A549 (cell line): ENCODE measurements around the gene RPL5. TPM values are rescaled to one million over a fixed set of nuclear protein-coding genes. Genes with fewer than 3 reads are reported as not detected.

Experiments used
- ATAC-seq, 2 experiments: fragments of 200-7000 bp in 1 of 2; fragments of >200 bp in 1 of 2; cut with Nextera tagmentation in 1 of 2; cut with Tn5 transposase in 1 of 2; 3 replicates each; pipeline versions ENCODE4 v1.8.0 to v1.9.1; 2018 to 2020; ENCODE audit warnings: mild to moderate bottlenecking in 1 of 2, moderate library complexity in 1 of 2
- CTCF ChIA-PET: fragments of 300-600 bp; sonication (Branson Sonifier 250); formaldehyde crosslinking; extraction: SDS; loops from one replicate; lab custom pipeline; 2021; ENCODE audit warnings: antibody characterized with exemption, inconsistent platforms; lab: Yijun Ruan, JAX
- POLR2A ChIA-PET: fragments of 350-600 bp; formaldehyde crosslinking; extraction: SDS; loops from one replicate; lab custom pipeline; 2021; ENCODE audit warnings: antibody characterized with exemption, inconsistent platforms; lab: Yijun Ruan, JAX
- DNase-seq, 2 experiments: peaks; one replicate each; pipeline versions ENCODE4 v3.0.0 to v3.0.0-alpha.2; 2011 to 2016; ENCODE audit warnings: low read depth in 1 of 2, low spot score in 1 of 2
- FAIRE-seq: peaks from 2 replicates; lab custom pipeline; 2011; peaks lifted over from hg19 to GRCh38; lab: Jason Lieb, UNC
- H3K27ac ChIP-seq, 2 experiments: fragments of >200 bp; sonication (Bioruptor Twin); formaldehyde crosslinking; 3 replicates each; pipeline ENCODE4 v1.5.1; 2016 to 2017
- H3K4me1 ChIP-seq: fragments of >200 bp; sonication (Bioruptor Twin); formaldehyde crosslinking; 3 replicates; pipeline ENCODE4 v1.6.1; 2016
- H3K4me2 ChIP-seq: fragments of >200 bp; sonication (Bioruptor Twin); formaldehyde crosslinking; 3 replicates; pipeline ENCODE4 v1.6.1; 2016
- H3K4me3 ChIP-seq: fragments of >200 bp; sonication (Bioruptor Twin); formaldehyde crosslinking; 3 replicates; pipeline ENCODE4 v1.5.1; 2016
- H3K9me3 ChIP-seq: fragments of >200 bp; sonication (Bioruptor Twin); formaldehyde crosslinking; 3 replicates; pipeline ENCODE4 v1.6.1; 2016
- CBX2 ChIP-seq: fragments of 200-600 bp; sonication (generic); IDR thresholded peaks from 2 replicates; pipeline ENCODE4 v1.6.1; 2016; ENCODE audit warnings: low read depth, mild to moderate bottlenecking, borderline replicate concordance
- CEBPB ChIP-seq, 2 experiments: fragments of >200 bp in 1 of 2; sonication (Bioruptor Twin) in 1 of 2; formaldehyde crosslinking in 1 of 2; IDR thresholded peaks; 2 replicates each; pipeline ENCODE4 v1.6.1; 2012 to 2016
- FOSB ChIP-seq: fragments of 250-450 bp; sonication (Bioruptor Pico); IDR thresholded peaks from 2 replicates; pipeline ENCODE4 v1.5.0; 2020; ENCODE audit warnings: mild to moderate bottlenecking, moderate library complexity
- FOSL2 ChIP-seq, 2 experiments: fragments of 450-650 bp in 1 of 2; fragments of >200 bp in 1 of 2; sonication (Bioruptor Twin) in 1 of 2; formaldehyde crosslinking; IDR thresholded peaks; 2 replicates each; pipeline versions ENCODE4 v1.5.0 to v1.6.1; 2016 to 2020; ENCODE audit warnings: mild to moderate bottlenecking in 1 of 2, moderate library complexity in 1 of 2
- HDAC2 ChIP-seq: fragments of 200-600 bp; sonication (generic); IDR thresholded peaks from 2 replicates; pipeline ENCODE4 v1.6.1; 2016
- HEYL ChIP-seq: fragments of 250-450 bp; sonication (Bioruptor Pico); IDR thresholded peaks from 2 replicates; pipeline ENCODE4 v1.8.0; 2021; ENCODE audit warnings: mild to moderate bottlenecking, moderate library complexity
- HOXB5 ChIP-seq: fragments of 250-450 bp; sonication (Bioruptor Pico); IDR thresholded peaks from 2 replicates; pipeline ENCODE4 v1.5.0; 2020; ENCODE audit warnings: mild to moderate bottlenecking, moderate library complexity
- JUNB ChIP-seq: fragments of >200 bp; sonication (Bioruptor Twin); formaldehyde crosslinking; IDR thresholded peaks from 2 replicates; pipeline ENCODE4 v1.6.1; 2016
- KDM1A ChIP-seq: fragments of 200-600 bp; sonication (generic); IDR thresholded peaks from 2 replicates; pipeline ENCODE4 v1.6.1; 2016; ENCODE audit warnings: low read depth, mild to moderate bottlenecking
- KDM5A ChIP-seq: fragments of 200-600 bp; sonication (generic); IDR thresholded peaks from 2 replicates; pipeline ENCODE4 v1.6.1; 2016; ENCODE audit warnings: antibody characterized with exemption, mild to moderate bottlenecking
- MAFK ChIP-seq: fragments of 450-650 bp; IDR thresholded peaks from 2 replicates; pipeline ENCODE4 v1.6.1; 2014; ENCODE audit not compliant: partially characterized antibody
- MAZ ChIP-seq: fragments of 150-350 bp; IDR thresholded peaks from 2 replicates; pipeline ENCODE4 v1.6.1; 2014; ENCODE audit warnings: antibody characterized with exemption, low read depth, low read length, borderline replicate concordance
- NFE2L2 ChIP-seq: fragments of 150-350 bp; conservative IDR thresholded peaks from 2 replicates; pipeline ENCODE4 v1.6.1; 2014; ENCODE audit warnings: low read length
- NPAS2 ChIP-seq: fragments of 250-450 bp; sonication (Bioruptor Pico); IDR thresholded peaks from 2 replicates; pipeline ENCODE4 v1.8.0; 2022; ENCODE audit warnings: mild to moderate bottlenecking, moderate library complexity, borderline replicate concordance
- NR3C1 ChIP-seq: fragments of >200 bp; sonication (Bioruptor Twin); formaldehyde crosslinking; IDR thresholded peaks from 3 replicates; pipeline ENCODE4 v1.6.1; 2017
- POLR2A ChIP-seq: IDR thresholded peaks from 2 replicates; pipeline ENCODE4 v1.6.1; 2012; ENCODE audit warnings: mild to moderate bottlenecking, low read length
- POLR2AphosphoS2 ChIP-seq: conservative IDR thresholded peaks from 2 replicates; pipeline ENCODE4 v1.6.1; 2012; ENCODE audit warnings: low read length, improper control_type of control experiment, inconsistent platforms
- RARB ChIP-seq: fragments of 250-450 bp; sonication (Bioruptor Pico); IDR thresholded peaks from 2 replicates; pipeline ENCODE4 v1.8.0; 2021; ENCODE audit warnings: mild to moderate bottlenecking, moderate library complexity
- RCOR1 ChIP-seq: fragments of 150-350 bp; IDR thresholded peaks from 2 replicates; pipeline ENCODE4 v1.6.1; 2014; ENCODE audit warnings: antibody characterized with exemption, low read length, low read depth
- RFX5 ChIP-seq: fragments of 450-650 bp; IDR thresholded peaks from 2 replicates; pipeline ENCODE4 v1.7.1; 2014; ENCODE audit warnings: antibody characterized with exemption, mild to moderate bottlenecking, moderate library complexity
- RNF2 ChIP-seq: fragments of 200-600 bp; sonication (generic); IDR thresholded peaks from 2 replicates; pipeline ENCODE4 v1.6.1; 2016; ENCODE audit warnings: low read depth, mild to moderate bottlenecking, antibody characterized with exemption, moderate library complexity, borderline replicate concordance
- SMC3 ChIP-seq: fragments of >200 bp; sonication (Bioruptor Twin); formaldehyde crosslinking; IDR thresholded peaks from 3 replicates; pipeline ENCODE4 v1.6.1; 2018; ENCODE audit warnings: inconsistent platforms
- SREBF2 ChIP-seq: fragments of 450-650 bp; IDR thresholded peaks from 2 replicates; pipeline ENCODE4 v1.6.1; 2014; ENCODE audit warnings: mild to moderate bottlenecking, moderate library complexity
- TFCP2L1 ChIP-seq: fragments of 250-450 bp; sonication (Bioruptor Pico); IDR thresholded peaks from 2 replicates; pipeline ENCODE4 v1.5.0; 2021; ENCODE audit warnings: mild to moderate bottlenecking
- ZC3H11A ChIP-seq: fragments of 450-650 bp; IDR thresholded peaks from 2 replicates; pipeline ENCODE4 v1.6.1; 2014; ENCODE audit warnings: antibody characterized with exemption, mild to moderate bottlenecking
- WGBS: methylation state at CpG from one replicate; pipeline ENCODE4 v1.1.6; 2017; ENCODE audit errors: missing lambda C conversion rate; 5-methylcytosine and 5-hydroxymethylcytosine counted together
- polyA plus RNA-seq, 4 experiments: library from polyadenylated mRNA; depleted of rRNA in 3 of 4; stranded (reverse); fragments of >200 nt; fragmentation: RNase III in 1 of 4; extraction: RNeasy Plus Mini Kit Qiagen cat#74134 plus additional on column Dnase treatment in 1 of 4; gene quantifications; 2 replicates in 3 of 4; 3 replicates in 1 of 4; pipeline ENCODE4 v1.2.3, GENCODE V29; 2011 to 2017
- TF ChIP-seq, protein P1 (sequence below): IDR thresholded peaks from 2 replicates; pipeline ENCODE4 v1.6.1; 2012
- TF ChIP-seq, protein P2 (sequence below): fragments of 250-450 bp; sonication (Bioruptor Pico); IDR thresholded peaks from 2 replicates; pipeline ENCODE4 v1.5.0; 2020; ENCODE audit warnings: low read depth, mild to moderate bottlenecking, moderate library complexity
- TF ChIP-seq, protein P3 (sequence below): fragments of 450-650 bp; IDR thresholded peaks from 2 replicates; pipeline ENCODE4 v1.6.1; 2014; ENCODE audit warnings: antibody characterized with exemption
- TF ChIP-seq, protein P4 (sequence below): fragments of 150-350 bp; IDR thresholded peaks from 2 replicates; pipeline ENCODE4 v1.6.1; 2014; ENCODE audit warnings: low read depth, mild to moderate bottlenecking, low read length
- TF ChIP-seq, protein P5 (sequence below): IDR thresholded peaks from 2 replicates; pipeline ENCODE4 v1.6.1; 2012
- TF ChIP-seq, protein P6 (sequence below): fragments of >200 bp; sonication (Bioruptor Twin); formaldehyde crosslinking; IDR thresholded peaks from 3 replicates; pipeline ENCODE4 v1.6.1; 2016

Gene RPL5
- polyA plus RNA-seq, 2 of the 4 experiments (the other 2 are of a cell fraction): 1,222 to 2,015 TPM

DNA sequence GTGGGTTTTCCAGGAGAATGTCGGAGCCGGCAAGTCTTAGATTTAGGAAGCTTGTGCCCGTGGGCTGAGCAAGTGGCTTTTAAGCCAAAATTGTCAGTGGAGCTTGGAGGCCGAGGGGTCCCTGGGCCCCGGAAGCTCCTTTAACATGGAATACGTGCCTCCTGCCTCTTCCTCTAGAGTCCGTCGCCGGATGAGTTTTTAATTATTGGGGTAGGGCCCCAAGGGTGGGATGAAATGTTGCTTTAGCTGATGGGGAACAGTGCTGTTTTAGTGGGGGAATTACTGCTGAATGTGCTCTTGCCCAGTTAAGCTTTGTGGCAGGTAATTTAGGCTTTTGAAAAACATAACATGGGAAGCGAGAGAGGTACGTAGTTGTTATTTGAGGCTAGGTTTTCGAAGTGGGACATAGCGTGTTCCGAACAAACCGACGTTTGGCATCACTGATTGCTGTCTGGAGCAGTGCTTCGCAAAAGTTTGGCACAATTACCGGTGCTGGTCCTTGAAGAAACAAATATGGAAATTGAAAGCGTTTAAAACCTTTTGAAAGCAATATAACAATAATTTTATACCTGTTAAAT, 786 bp downstream of the RPL5 start:
- Histone ChIP-seq H3K4me2 (peak overlapping the region; percentile 97), H3K4me1 (peaks cover 35% of the 10 kb centered on the region), H3K27ac (peak overlapping the region; percentile 94 to 98), H3K9me3 (no peaks in the 10 kb centered on the region), H3K4me3 (peak overlapping the region; percentile 96)
- TF ChIP-seq JUNB (no peak), RFX5 (no peak), RNF2 (no peak), SREBF2 (no peak), FOSL2 (IDR thresholded peaks at IDR 0.05) (no peak), FOSL2 (CRISPR knock-in tag; IDR thresholded peaks at IDR 0.05) (no peak), RARB (CRISPR knock-in tag) (no peak; the same call in 1 of the 2 replicates), ZC3H11A (no peak), CEBPB (IDR thresholded peaks at IDR 0.05) (no peak), MAFK (no peak), MAZ (no peak), RCOR1 (no peak), KDM5A (no peak), NFE2L2 (no peak), TFCP2L1 (no peak), POLR2AphosphoS2 (no peak)
- TF ChIP-seq, protein P1, sequence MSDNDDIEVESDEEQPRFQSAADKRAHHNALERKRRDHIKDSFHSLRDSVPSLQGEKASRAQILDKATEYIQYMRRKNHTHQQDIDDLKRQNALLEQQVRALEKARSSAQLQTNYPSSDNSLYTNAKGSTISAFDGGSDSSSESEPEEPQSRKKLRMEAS: no peak
- TF ChIP-seq, protein P2, sequence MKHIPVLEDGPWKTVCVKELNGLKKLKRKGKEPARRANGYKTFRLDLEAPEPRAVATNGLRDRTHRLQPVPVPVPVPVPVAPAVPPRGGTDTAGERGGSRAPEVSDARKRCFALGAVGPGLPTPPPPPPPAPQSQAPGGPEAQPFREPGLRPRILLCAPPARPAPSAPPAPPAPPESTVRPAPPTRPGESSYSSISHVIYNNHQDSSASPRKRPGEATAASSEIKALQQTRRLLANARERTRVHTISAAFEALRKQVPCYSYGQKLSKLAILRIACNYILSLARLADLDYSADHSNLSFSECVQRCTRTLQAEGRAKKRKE: no peak
- TF ChIP-seq, protein P3, sequence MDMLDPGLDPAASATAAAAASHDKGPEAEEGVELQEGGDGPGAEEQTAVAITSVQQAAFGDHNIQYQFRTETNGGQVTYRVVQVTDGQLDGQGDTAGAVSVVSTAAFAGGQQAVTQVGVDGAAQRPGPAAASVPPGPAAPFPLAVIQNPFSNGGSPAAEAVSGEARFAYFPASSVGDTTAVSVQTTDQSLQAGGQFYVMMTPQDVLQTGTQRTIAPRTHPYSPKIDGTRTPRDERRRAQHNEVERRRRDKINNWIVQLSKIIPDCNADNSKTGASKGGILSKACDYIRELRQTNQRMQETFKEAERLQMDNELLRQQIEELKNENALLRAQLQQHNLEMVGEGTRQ: no peak
- TF ChIP-seq, protein P4, sequence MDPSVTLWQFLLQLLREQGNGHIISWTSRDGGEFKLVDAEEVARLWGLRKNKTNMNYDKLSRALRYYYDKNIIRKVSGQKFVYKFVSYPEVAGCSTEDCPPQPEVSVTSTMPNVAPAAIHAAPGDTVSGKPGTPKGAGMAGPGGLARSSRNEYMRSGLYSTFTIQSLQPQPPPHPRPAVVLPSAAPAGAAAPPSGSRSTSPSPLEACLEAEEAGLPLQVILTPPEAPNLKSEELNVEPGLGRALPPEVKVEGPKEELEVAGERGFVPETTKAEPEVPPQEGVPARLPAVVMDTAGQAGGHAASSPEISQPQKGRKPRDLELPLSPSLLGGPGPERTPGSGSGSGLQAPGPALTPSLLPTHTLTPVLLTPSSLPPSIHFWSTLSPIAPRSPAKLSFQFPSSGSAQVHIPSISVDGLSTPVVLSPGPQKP: no peak
- DNase-seq (no peak), FAIRE-seq (no peak), ATAC-seq (peak in 1 of 2 experiments; percentile 7; a peak in 3 of 6 replicates)
- ChIA-PET CTCF (interaction anchor here (0.5 to 2.6 kb wide), 9 partner anchors 10 to 578 kb away, joined by 3 to 12 read pairs (median 7); partner anchors contain the start of gene EVI5), POLR2A (interaction anchor here (0.6 to 1.9 kb wide), 11 partner anchors 10 to 1077 kb away, joined by 3 to 13 read pairs (median 5); partner anchors contain the start of genes EVI5 and MTF2)
- 2% methylated on average over 19 of the region's 19 CpGs for WGBS

DNA sequence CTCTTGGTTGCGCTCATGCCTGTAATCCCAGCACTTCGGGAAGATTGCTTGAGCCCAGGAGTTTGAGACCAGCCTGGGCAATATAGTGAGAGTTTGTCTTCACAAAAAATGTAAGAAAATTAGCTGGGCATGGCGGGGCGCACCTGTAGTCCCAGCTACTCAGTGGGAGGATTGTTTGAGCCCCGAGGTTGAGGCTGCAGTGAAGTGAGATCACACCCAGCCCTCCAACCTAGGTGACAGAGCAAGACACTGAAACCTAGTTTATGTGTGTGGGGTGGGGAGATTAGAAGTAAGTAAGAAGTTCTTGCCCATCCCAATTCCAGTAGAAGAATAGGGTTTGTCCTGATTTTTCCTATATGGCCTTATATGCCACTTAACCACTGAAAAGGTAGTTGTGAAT, 2.0 kb downstream of the RPL5 start:
- 41% methylated on average over 5 of the region's 5 CpGs for WGBS
- no peak for ATAC-seq
- Histone ChIP-seq H3K4me2 (peak overlapping the region; percentile 97), H3K9me3 (no peaks in the 10 kb centered on the region), H3K27ac (peak overlapping the region; percentile 27 to 94; a peak in 2 of 6 replicates), H3K4me1 (peaks cover 41% of the 10 kb centered on the region), H3K4me3 (peak overlapping the region; percentile 96)
- POLR2A ChIA-PET: interaction anchor here (0.9 kb wide), 1 partner anchor 49 kb away, joined by 3 read pairs; the partner anchor contains the start of gene EVI5
- no peak for DNase-seq
- no peak for FAIRE-seq
- CTCF ChIA-PET: interaction anchor here (1.5 kb wide), 1 partner anchor 9 kb away, joined by 6 read pairs; no protein-coding TSS in a partner anchor
- TF ChIP-seq, protein P5, sequence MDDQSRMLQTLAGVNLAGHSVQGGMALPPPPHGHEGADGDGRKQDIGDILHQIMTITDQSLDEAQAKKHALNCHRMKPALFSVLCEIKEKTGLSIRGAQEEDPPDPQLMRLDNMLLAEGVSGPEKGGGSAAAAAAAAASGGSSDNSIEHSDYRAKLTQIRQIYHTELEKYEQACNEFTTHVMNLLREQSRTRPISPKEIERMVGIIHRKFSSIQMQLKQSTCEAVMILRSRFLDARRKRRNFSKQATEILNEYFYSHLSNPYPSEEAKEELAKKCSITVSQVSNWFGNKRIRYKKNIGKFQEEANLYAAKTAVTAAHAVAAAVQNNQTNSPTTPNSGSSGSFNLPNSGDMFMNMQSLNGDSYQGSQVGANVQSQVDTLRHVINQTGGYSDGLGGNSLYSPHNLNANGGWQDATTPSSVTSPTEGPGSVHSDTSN: no peak
- no peak for TF ChIP-seq RARB (CRISPR knock-in tag)
- no peak for TF ChIP-seq POLR2A
- no peak for TF ChIP-seq HOXB5
- TF ChIP-seq, protein P6, sequence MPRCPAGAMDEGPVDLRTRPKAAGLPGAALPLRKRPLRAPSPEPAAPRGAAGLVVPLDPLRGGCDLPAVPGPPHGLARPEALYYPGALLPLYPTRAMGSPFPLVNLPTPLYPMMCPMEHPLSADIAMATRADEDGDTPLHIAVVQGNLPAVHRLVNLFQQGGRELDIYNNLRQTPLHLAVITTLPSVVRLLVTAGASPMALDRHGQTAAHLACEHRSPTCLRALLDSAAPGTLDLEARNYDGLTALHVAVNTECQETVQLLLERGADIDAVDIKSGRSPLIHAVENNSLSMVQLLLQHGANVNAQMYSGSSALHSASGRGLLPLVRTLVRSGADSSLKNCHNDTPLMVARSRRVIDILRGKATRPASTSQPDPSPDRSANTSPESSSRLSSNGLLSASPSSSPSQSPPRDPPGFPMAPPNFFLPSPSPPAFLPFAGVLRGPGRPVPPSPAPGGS: no peak
- no peak for TF ChIP-seq HEYL (CRISPR knock-in tag)
- TF ChIP-seq ZC3H11A: no peak
- no peak for TF ChIP-seq NPAS2 (CRISPR knock-in tag)
- TF ChIP-seq RNF2: no peak
- TF ChIP-seq NR3C1: no peak
- TF ChIP-seq, protein P4: no peak
- TF ChIP-seq HDAC2: no peak
- TF ChIP-seq FOSB: no peak
- TF ChIP-seq CBX2: no peak
- no peak for TF ChIP-seq KDM1A
- TF ChIP-seq SMC3: no peak
